Measurements from ENCODE around the gene FAS. TPM values are rescaled to one million over a fixed set of nuclear protein-coding genes. Genes with fewer than 3 reads are reported as not detected.

FAS gene
- total RNA-seq, 2 donors from 2014 or later = 41.1 to 43.1 TPM

- no peaks in the 10 kb centered on the region for H3K27me3 ChIP-seq
- H3K36me3 ChIP-seq = no peaks in the 10 kb centered on the region
- peak overlapping the region; percentile 45 for H3K27ac ChIP-seq
- peaks cover 14% of the 10 kb centered on the region for H3K4me1 ChIP-seq
- no peaks in the 10 kb centered on the region for H3K9me3 ChIP-seq
- H3K4me3 ChIP-seq = no peak overlapping the region
- intact Hi-C loops (cut with DNase I) = no loop called here
- DNase-seq = no peak
- TF ChIP-seq, protein P1, sequence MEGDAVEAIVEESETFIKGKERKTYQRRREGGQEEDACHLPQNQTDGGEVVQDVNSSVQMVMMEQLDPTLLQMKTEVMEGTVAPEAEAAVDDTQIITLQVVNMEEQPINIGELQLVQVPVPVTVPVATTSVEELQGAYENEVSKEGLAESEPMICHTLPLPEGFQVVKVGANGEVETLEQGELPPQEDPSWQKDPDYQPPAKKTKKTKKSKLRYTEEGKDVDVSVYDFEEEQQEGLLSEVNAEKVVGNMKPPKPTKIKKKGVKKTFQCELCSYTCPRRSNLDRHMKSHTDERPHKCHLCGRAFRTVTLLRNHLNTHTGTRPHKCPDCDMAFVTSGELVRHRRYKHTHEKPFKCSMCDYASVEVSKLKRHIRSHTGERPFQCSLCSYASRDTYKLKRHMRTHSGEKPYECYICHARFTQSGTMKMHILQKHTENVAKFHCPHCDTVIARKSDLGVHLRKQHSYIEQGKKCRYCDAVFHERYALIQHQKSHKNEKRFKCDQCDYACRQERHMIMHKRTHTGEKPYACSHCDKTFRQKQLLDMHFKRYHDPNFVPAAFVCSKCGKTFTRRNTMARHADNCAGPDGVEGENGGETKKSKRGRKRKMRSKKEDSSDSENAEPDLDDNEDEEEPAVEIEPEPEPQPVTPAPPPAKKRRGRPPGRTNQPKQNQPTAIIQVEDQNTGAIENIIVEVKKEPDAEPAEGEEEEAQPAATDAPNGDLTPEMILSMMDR (IDR thresholded peaks at IDR 0.05) = no peak
- no peak overlapping the region for H3K9ac ChIP-seq (ENCODE audit: low read depth in 2 of 2, low read length in 2 of 2)
Observed at GRCh38 chr10:88999625-89000024, 9.0 kb downstream of the FAS start.

- H3K4me3 ChIP-seq = no peak overlapping the region
- peak overlapping the region; percentile 45 for H3K27ac ChIP-seq
- H3K4me1 ChIP-seq = peaks cover 4% of the 10 kb centered on the region
- H3K9me3 ChIP-seq = no peaks in the 10 kb centered on the region
- H3K27me3 ChIP-seq = no peaks in the 10 kb centered on the region
- H3K9ac ChIP-seq (ENCODE audit: low read depth in 2 of 2, low read length in 2 of 2) = peak overlapping the region in 1 of 2 donors; percentile 23
- TF ChIP-seq, protein P1 (IDR thresholded peaks at IDR 0.05) = no peak
- DNase-seq = no peak
- intact Hi-C loops (cut with DNase I) = no loop called here
- H3K36me3 ChIP-seq = no peaks in the 10 kb centered on the region
Observed at GRCh38 chr10:89001024-89001728, 10.6 kb downstream of the FAS start.

GRCh38 chr10:89001729-89002072 is 11.1 kb downstream of the FAS start:
- no peak for DNase-seq
- peak overlapping the region in 1 of 2 donors; percentile 2 for H3K9ac ChIP-seq (ENCODE audit: low read depth in 2 of 2, low read length in 2 of 2)
- intact Hi-C loops (cut with DNase I) = no loop called here
- TF ChIP-seq, protein P1 (IDR thresholded peaks at IDR 0.05) = no peak
- no peak overlapping the region for H3K4me3 ChIP-seq
- H3K36me3 ChIP-seq = no peaks in the 10 kb centered on the region
- H3K27me3 ChIP-seq = no peaks in the 10 kb centered on the region
- H3K4me1 ChIP-seq = peaks cover 3% of the 10 kb centered on the region
- peak overlapping the region; percentile 45 for H3K27ac ChIP-seq
- H3K9me3 ChIP-seq = no peaks in the 10 kb centered on the region

- H3K4me3 ChIP-seq = no peak overlapping the region
- DNase-seq = no peak
- H3K9me3 ChIP-seq = no peaks in the 10 kb centered on the region
- H3K36me3 ChIP-seq = no peaks in the 10 kb centered on the region
- peak overlapping the region in 1 of 2 donors; percentile 15 for H3K9ac ChIP-seq (ENCODE audit: low read depth in 2 of 2, low read length in 2 of 2)
- no peak overlapping the region for H3K27ac ChIP-seq
- H3K27me3 ChIP-seq = no peaks in the 10 kb centered on the region
- H3K4me1 ChIP-seq = no peaks in the 10 kb centered on the region
- TF ChIP-seq, protein P1 (IDR thresholded peaks at IDR 0.05) = no peak
- intact Hi-C loops (cut with DNase I) = no loop called here
Observed at GRCh38 chr10:89002226-89002978, 11.8 kb downstream of the FAS start.

DNA sequence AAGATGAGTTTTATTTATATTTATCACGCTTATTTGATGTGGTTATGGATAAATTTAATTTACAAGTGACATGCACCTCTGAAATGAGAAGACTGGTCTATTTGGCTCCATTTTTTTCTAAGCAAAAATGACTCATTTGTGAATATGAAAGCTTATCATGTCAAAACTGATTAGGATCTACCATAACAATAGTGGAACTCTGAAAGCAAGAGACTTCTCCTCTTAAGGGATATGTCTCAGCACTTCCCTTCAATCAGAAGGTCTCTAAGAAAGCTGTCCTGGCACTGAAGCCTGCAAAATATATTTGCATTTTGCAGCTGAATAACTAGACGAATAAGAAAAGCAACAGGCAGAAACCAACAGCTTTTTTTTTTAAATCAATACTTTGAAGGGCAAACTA is 12.7 kb downstream of the FAS start:
- no peak overlapping the region for H3K9ac ChIP-seq (ENCODE audit: low read depth in 2 of 2, low read length in 2 of 2)
- intact Hi-C loops (cut with DNase I) = no loop called here
- no peaks in the 10 kb centered on the region for H3K9me3 ChIP-seq
- H3K27ac ChIP-seq = no peak overlapping the region
- H3K4me1 ChIP-seq = no peaks in the 10 kb centered on the region
- TF ChIP-seq, protein P1 (IDR thresholded peaks at IDR 0.05) = no peak
- H3K36me3 ChIP-seq = no peaks in the 10 kb centered on the region
- no peaks in the 10 kb centered on the region for H3K27me3 ChIP-seq
- no peak for DNase-seq
- no peak overlapping the region for H3K4me3 ChIP-seq

Measured in colonic mucosa (tissue), 4 donors.